ENCODE data around the gene TNNI3. TPM values are rescaled to one million over a fixed set of nuclear protein-coding genes. Genes with fewer than 3 reads are reported as not detected.

The TNNI3 gene
- polyA plus RNA-seq, 1 of the 3 experiments (the other 2 are of a cell fraction): 11.4 TPM

GRCh38 chr19:55197528-55197927, 40.0 kb upstream of the TNNI3 start:
- Histone ChIP-seq H4K20me1 (ENCODE audit: insufficient read depth) (no peaks in the 10 kb centered on the region), H2AFZ (ENCODE audit: low read depth) (no peak overlapping the region), H3K36me3 (replicated peaks in 1 of 2; ENCODE audit: control insufficient read depth in 1 of 2, insufficient read depth in 2 of 2, low read length in 1 of 2) (no peaks in the 10 kb centered on the region), H3K4me1 (ENCODE audit: control insufficient read depth in 1 of 2, insufficient read depth in 2 of 2, low read depth in 1 of 2, low read length in 1 of 2) (no peaks in the 10 kb centered on the region), H3K4me3 (ENCODE audit: low read depth in 2 of 2, low read length in 1 of 2) (no peak overlapping the region), H3K9ac (no peak overlapping the region), H3F3A (replicated peaks; ENCODE audit: insufficient read depth) (no peaks in the 10 kb centered on the region), H3K27me3 (ENCODE audit: insufficient read depth) (no peaks in the 10 kb centered on the region), H3K4me2 (no peak overlapping the region), H3K9me2 (no peaks in the 10 kb centered on the region), H3K79me2 (ENCODE audit: insufficient read depth) (no peaks in the 10 kb centered on the region), H3K27ac (ENCODE audit: low read depth in 2 of 2, low read length in 1 of 2) (no peak overlapping the region), H3K9me3 (no peaks in the 10 kb centered on the region)
- POLR2A ChIA-PET: interaction anchor here (1.5 kb wide), 1 partner anchor 9 kb away, joined by 4 read pairs; no protein-coding TSS in a partner anchor
- no peak for TF ChIP-seq SMC3 (IDR thresholded peaks at IDR 0.05; ENCODE audit: low read depth, low read length)
- no peak for TF ChIP-seq CTCF (IDR thresholded peaks at IDR 0.05)
- TF ChIP-seq POLR2AphosphoS5 (IDR thresholded peaks at IDR 0.05; ENCODE audit: low read depth, low read length): no peak
- TF ChIP-seq FOXJ3 (CRISPR knock-in tag; IDR thresholded peaks at IDR 0.05): no peak
- TF ChIP-seq RFX5 (IDR thresholded peaks at IDR 0.05; ENCODE audit: low read length): no peak
- no peak for TF ChIP-seq RAD21 (IDR thresholded peaks at IDR 0.05; ENCODE audit: low read length)
- no peak for TF ChIP-seq FOXM1 (IDR thresholded peaks at IDR 0.05; ENCODE audit: low read depth)
- TF ChIP-seq FOSL2 (IDR thresholded peaks at IDR 0.05; ENCODE audit: borderline replicate concordance, low read depth): no peak
- no peak for TF ChIP-seq TAF1 (IDR thresholded peaks at IDR 0.05; ENCODE audit: borderline replicate concordance, low read depth, low read length)
- TF ChIP-seq EZH2phosphoT487 (IDR thresholded peaks at IDR 0.05; ENCODE audit: borderline replicate concordance, low read depth): no peak
- no peak for TF ChIP-seq RCOR1 (IDR thresholded peaks at IDR 0.05; ENCODE audit: low read length)
- no peak for TF ChIP-seq EP300 (IDR thresholded peaks at IDR 0.05; ENCODE audit: borderline replicate concordance in 1 of 2, low read depth in 1 of 2, low read length in 1 of 2)
- TF ChIP-seq REST (IDR thresholded peaks at IDR 0.05; ENCODE audit: low read depth, low read length): no peak
- TF ChIP-seq ZBTB33 (IDR thresholded peaks at IDR 0.05; ENCODE audit: borderline replicate concordance, low read depth): no peak
- no peak for TF ChIP-seq SIN3A (IDR thresholded peaks at IDR 0.05; ENCODE audit: borderline replicate concordance, low read depth, low read length)
- TF ChIP-seq MEF2A (IDR thresholded peaks at IDR 0.05; ENCODE audit: borderline replicate concordance, low read depth): no peak
- WGBS (ENCODE audit: low lambda C conversion rate): 44% methylated on average over 4 of the region's 4 CpGs
- no peak for DNase-seq
- CTCF ChIA-PET: interaction anchor here (0.6 to 1.4 kb wide), 3 partner anchors 37 to 408 kb away, joined by 3 to 4 read pairs (median 4); partner anchors contain the start of gene ZNF865

Measured in SK-N-SH (cell line).